OCI-LY1 (cell line): Measurements from ENCODE around the gene FARS2.

ENCODE experiments used
- CTCF ChIP-seq: fragments of 200-600 bp; sonication (generic), shearing (Covaris generic); IDR thresholded peaks from 2 replicates; pipeline ENCODE4 v1.5.1; 2017; ENCODE audit warnings: mild to moderate bottlenecking, antibody characterized with exemption, low read length, moderate library complexity, mixed read lengths
- EZH2 ChIP-seq: fragments of 200-600 bp; sonication (generic), shearing (Covaris generic); IDR thresholded peaks from 2 replicates; pipeline ENCODE4 v1.8.0; 2017; ENCODE audit warnings: borderline replicate concordance, mixed run types, mild to moderate bottlenecking, antibody characterized with exemption, low read length, moderate library complexity, mixed read lengths

GRCh38 chr6:5706124-5707033, 445.1 kb downstream of the FARS2 start:
- TF ChIP-seq CTCF (no peak), EZH2 (no peak)
